ENCODE results near the gene MAST1.
"Not testable (repeated sequence)": the region's sequence is repeated elsewhere in the genome, so short reads cannot be mapped to it uniquely, and the experiment has no call there.

DNA sequence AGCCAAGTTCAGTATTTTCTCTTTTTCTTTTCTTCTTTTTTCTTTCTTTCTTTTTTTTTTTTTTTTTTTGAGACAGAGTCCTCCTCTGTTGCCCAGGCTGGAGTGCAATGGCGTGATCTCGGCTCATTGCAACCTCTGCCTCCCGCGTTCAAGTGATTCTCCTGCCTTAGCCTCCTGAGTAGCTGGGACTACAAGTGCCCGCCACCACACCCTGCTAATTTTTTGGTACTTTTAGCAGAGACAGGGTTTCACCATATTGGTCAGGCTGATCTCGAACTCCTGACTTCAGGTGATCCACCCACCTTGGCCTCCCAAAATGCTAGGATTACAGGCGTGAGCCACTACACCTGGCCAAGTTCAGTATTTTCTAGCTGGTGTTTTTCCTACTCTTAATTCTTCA is 40.7 kb upstream of the MAST1 start:
- not testable (repeated sequence) for TF ChIP-seq CTCF, POLR2A (IDR thresholded peaks at IDR 0.05)

Data from body of pancreas (tissue), 4 donors.